ENCODE measurements around the gene IP6K1.
"Not testable (repeated sequence)": the region's sequence is repeated elsewhere in the genome, so short reads cannot be mapped to it uniquely, and the experiment has no call there.

The IP6K1 gene

GRCh38 chr3:49712166-49712565 is 74.2 kb downstream of the IP6K1 start:
- no peak for DNase-seq (ENCODE audit: low read depth in 2 of 2)

GRCh38 chr3:49711489-49711888 is 74.9 kb downstream of the IP6K1 start:
- no peak for DNase-seq (ENCODE audit: low read depth in 2 of 2)

GRCh38 chr3:49709852-49710251 is 76.5 kb downstream of the IP6K1 start:
- no peak for DNase-seq (ENCODE audit: low read depth in 2 of 2)

- DNase-seq (ENCODE audit: low read depth in 2 of 2): no peak
Measured at GRCh38 chr3:49707113-49707480, 79.2 kb downstream of the IP6K1 start.

GRCh38 chr3:49706456-49707112 is 79.8 kb downstream of the IP6K1 start:
- DNase-seq (ENCODE audit: low read depth in 2 of 2): no peak

GRCh38 chr3:49705390-49705960 is 80.9 kb downstream of the IP6K1 start:
- no peak for DNase-seq (ENCODE audit: low read depth in 2 of 2)

- DNase-seq (ENCODE audit: low read depth in 2 of 2): no peak
Measured at GRCh38 chr3:49704629-49705028, 81.7 kb downstream of the IP6K1 start.

- no peak for DNase-seq (ENCODE audit: low read depth in 2 of 2)
Measured at GRCh38 chr3:49703956-49704355, 82.4 kb downstream of the IP6K1 start.

- peak; percentile 33 to 51 for DNase-seq (ENCODE audit: low read depth in 2 of 2)
Measured at GRCh38 chr3:49703443-49703927, 82.9 kb downstream of the IP6K1 start.

- DNase-seq (ENCODE audit: low read depth in 2 of 2): no peak
Measured at GRCh38 chr3:49702672-49703071, 83.7 kb downstream of the IP6K1 start.

- DNase-seq (ENCODE audit: low read depth in 2 of 2): no peak
Measured at GRCh38 chr3:49701388-49702077, 84.8 kb downstream of the IP6K1 start.

- DNase-seq (ENCODE audit: low read depth in 2 of 2): no peak
Measured at GRCh38 chr3:49700453-49701128, 85.8 kb downstream of the IP6K1 start.

GRCh38 chr3:49700014-49700413 is 86.3 kb downstream of the IP6K1 start:
- DNase-seq (ENCODE audit: low read depth in 2 of 2): no peak

- DNase-seq (ENCODE audit: low read depth in 2 of 2): no peak
Measured at GRCh38 chr3:49699281-49699979, 86.9 kb downstream of the IP6K1 start.

- DNase-seq (ENCODE audit: low read depth in 2 of 2): not testable (repeated sequence)
Measured at GRCh38 chr3:49695350-49696015, 90.9 kb downstream of the IP6K1 start.

- DNase-seq (ENCODE audit: low read depth in 2 of 2): not testable (repeated sequence)
Measured at GRCh38 chr3:49694409-49695070, 91.8 kb downstream of the IP6K1 start.

GRCh38 chr3:49691481-49691880 is 94.9 kb downstream of the IP6K1 start:
- DNase-seq (ENCODE audit: low read depth in 2 of 2): not testable (repeated sequence)

- DNase-seq (ENCODE audit: low read depth in 2 of 2): not testable (repeated sequence)
Measured at GRCh38 chr3:49690856-49691255, 95.5 kb downstream of the IP6K1 start.

- not testable (repeated sequence) for DNase-seq (ENCODE audit: low read depth in 2 of 2)
Measured at GRCh38 chr3:49689908-49690624, 96.3 kb downstream of the IP6K1 start.
